Thyroid gland (tissue), 4 donors: ENCODE data around the gene WASF2. TPM values are rescaled to one million over a fixed set of nuclear protein-coding genes. Genes with fewer than 3 reads are reported as not detected.

Source experiments
- DNase-seq, 2 donors: peaks; one replicate each; pipeline ENCODE4 v3.0.0-alpha.2; 2019
- H3K27ac ChIP-seq, 3 donors: fragments of 200-600 bp; sonication (generic); 1 replicate in 2 of 3; 2 replicates in 1 of 3; pipeline ENCODE4 v1.5.1; 2016 to 2019; ENCODE audit warnings: mild to moderate bottlenecking in 1 of 3, moderate library complexity in 1 of 3
- H3K27me3 ChIP-seq: fragments of 200-600 bp; sonication (generic); one replicate; pipeline ENCODE4 v1.5.1; 2019
- H3K36me3 ChIP-seq, 2 donors: fragments of 200-600 bp; sonication (generic); one replicate each; pipeline ENCODE4 v1.5.1; 2016 to 2019
- H3K4me1 ChIP-seq, 2 donors: fragments of 200-600 bp; sonication (generic); one replicate each; pipeline ENCODE4 v1.5.1; 2017 to 2019
- H3K4me3 ChIP-seq, 3 donors: fragments of 200-600 bp; sonication (generic); replicated peaks in 1 of 3; 1 replicate in 2 of 3; 2 replicates in 1 of 3; pipeline ENCODE4 v1.5.1; 2016; ENCODE audit warnings: mild to moderate bottlenecking in 1 of 3
- H3K9me3 ChIP-seq: fragments of 200-600 bp; sonication (generic); one replicate; pipeline ENCODE4 v1.5.1; 2017
- POLR2A ChIP-seq, 2 donors: fragments of 450-650 bp; IDR thresholded peaks; one replicate each; pipeline ENCODE4 v1.6.1; 2017; ENCODE audit warnings: antibody characterized with exemption in 2 of 2, mild to moderate bottlenecking in 2 of 2, moderate library complexity in 1 of 2
- WGBS, 2 donors: methylation state at CpG; one replicate each; pipeline ENCODE4 v1.1.5; 2017; 5-methylcytosine and 5-hydroxymethylcytosine counted together
- intact Hi-C: fragments of 100-400 bp; cut with DNase I; formaldehyde crosslinking; loops from one replicate; pipeline ENCODE4 v1.15.1; 2023
- total RNA-seq, 4 donors: library from RNA; depleted of rRNA; stranded (reverse); fragments of >200 nt; gene quantifications; one replicate each; pipeline ENCODE4 v1.2.3, GENCODE V29; 2016
- TF ChIP-seq, protein P1 (sequence below), 6 experiments: fragments of 200-600 bp in 3 of 6; fragments of 450-650 bp in 3 of 6; sonication (generic) in 3 of 6; IDR thresholded peaks; one replicate each; pipeline ENCODE4 v1.5.1; 2016 to 2019; ENCODE audit warnings: antibody characterized with exemption in 6 of 6, mild to moderate bottlenecking in 2 of 6, inconsistent platforms in 1 of 6, moderate library complexity in 1 of 6

Gene WASF2
- total RNA-seq, 4 donors from 2014 or later = 38.3 to 47.7 (median 46.7) TPM

DNA sequence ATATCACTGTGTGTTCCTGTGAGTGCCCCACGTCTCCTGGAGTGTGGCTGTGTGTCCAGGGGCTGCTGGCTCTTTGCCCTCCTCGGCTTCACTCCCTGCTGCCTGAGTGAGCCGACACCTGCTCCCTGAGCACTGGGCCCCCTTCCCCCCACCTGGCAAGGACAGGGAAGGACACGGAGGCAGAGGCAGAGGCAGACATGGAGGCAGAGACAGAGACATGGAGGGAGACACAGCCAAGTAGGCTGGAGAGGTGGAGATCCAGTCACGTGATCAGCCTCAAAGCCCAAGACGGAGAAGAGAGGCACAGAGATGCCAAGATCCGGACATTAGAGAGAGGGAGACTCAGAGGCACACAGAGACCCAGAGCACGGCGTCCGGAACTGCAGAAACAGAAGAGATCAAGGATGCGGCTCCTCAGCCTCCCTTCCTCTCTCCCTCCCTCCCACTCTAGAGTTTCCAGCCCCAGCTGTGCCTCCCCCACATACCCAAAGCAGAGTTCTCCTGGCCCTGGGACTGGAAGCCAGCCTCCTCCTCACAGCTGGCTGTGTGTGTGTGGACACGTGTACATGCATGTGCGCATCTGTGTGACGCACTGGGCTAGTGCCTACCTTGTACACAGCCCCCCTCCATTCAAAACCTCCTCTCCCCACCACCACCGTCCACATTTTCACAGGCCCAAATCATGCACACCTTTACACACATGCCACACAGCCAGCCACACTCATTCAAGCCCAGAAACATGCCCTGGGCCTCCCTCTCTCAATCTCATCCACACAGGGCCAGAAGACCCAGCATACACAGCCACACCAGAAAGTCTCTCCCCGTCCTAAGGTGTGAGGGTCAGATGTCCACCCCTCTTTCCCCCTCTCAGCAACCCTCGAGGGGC, 39.1 kb upstream of the WASF2 start:
- Histone ChIP-seq H3K27ac (peak overlapping the region; percentile 58 to 90 (median 80)), H3K36me3 (peaks cover 0 to 6% of the 10 kb centered on the region in 2 donors), H3K9me3 (no peaks in the 10 kb centered on the region), H3K4me3 (peak overlapping the region in 1 of 3 donors; percentile 29), H3K4me1 (peaks cover 18 to 42% of the 10 kb centered on the region in 2 donors), H3K27me3 (no peaks in the 10 kb centered on the region)
- peak in 1 of 2 donors; percentile 50 for TF ChIP-seq POLR2A (IDR thresholded peaks at IDR 0.05)
- TF ChIP-seq, protein P1, sequence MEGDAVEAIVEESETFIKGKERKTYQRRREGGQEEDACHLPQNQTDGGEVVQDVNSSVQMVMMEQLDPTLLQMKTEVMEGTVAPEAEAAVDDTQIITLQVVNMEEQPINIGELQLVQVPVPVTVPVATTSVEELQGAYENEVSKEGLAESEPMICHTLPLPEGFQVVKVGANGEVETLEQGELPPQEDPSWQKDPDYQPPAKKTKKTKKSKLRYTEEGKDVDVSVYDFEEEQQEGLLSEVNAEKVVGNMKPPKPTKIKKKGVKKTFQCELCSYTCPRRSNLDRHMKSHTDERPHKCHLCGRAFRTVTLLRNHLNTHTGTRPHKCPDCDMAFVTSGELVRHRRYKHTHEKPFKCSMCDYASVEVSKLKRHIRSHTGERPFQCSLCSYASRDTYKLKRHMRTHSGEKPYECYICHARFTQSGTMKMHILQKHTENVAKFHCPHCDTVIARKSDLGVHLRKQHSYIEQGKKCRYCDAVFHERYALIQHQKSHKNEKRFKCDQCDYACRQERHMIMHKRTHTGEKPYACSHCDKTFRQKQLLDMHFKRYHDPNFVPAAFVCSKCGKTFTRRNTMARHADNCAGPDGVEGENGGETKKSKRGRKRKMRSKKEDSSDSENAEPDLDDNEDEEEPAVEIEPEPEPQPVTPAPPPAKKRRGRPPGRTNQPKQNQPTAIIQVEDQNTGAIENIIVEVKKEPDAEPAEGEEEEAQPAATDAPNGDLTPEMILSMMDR (IDR thresholded peaks at IDR 0.05) = no peak
- peak; percentile 90 to 95 for DNase-seq
- 12 to 14% methylated on average over 16 to 17 of the region's 17 CpGs for WGBS, 2 donors
- intact Hi-C loops = no loop called here

DNA sequence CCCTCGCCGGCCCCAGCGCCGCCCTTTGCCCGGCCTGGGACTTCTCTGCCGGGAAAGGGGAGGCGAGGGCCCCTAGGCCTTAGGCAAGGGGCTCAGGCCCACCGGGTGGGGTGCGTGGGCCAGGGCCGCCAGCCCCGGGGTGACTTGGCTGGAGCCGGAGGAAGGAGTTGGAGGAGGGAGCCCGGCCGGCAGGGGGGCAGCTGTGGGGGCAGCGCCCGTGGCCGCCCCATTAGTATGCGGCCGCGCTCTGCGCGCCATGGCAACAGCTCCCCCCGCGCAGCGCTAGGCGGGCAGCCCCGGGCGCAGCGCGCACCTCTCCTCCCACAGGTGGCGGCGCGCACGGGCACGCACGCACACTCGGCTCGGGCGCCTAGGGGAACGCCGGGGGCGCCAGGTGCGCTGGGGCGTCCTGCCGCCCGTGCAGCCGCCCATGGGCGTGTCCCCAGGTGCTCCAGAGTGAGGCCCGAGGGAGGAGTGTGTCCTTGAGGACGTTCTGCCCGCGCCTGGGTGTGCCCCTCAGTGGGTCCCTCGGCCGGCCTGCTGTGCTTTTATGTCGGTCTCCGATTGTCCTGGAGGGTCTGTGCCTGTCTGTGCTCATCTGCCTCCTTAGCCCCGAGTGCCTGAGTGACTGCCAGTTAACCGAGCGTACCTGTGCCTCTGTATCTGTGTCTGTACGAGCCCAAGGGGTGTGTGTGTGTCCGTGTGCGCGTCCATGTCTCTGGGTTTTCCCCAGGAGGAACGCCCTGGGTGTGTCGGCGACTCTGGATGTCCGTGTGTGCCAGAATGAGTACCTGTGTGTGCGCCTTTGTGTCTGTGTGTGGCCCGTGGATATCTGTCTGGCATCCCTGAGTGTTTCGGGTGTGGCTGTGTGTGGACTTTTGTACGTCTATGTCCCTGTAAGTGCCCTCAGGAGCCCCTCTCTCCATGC, 38.2 kb upstream of the WASF2 start:
- TF ChIP-seq, protein P1 (IDR thresholded peaks at IDR 0.05) = peak in 2 of 6 experiments; percentile 12 to 28
- TF ChIP-seq POLR2A (IDR thresholded peaks at IDR 0.05) = peak in 1 of 2 donors; percentile 83
- Histone ChIP-seq H3K4me1 (peaks cover 22 to 50% of the 10 kb centered on the region in 2 donors), H3K27ac (peak overlapping the region; percentile 58 to 90 (median 80)), H3K4me3 (peak overlapping the region in 1 of 3 donors; percentile 29), H3K27me3 (no peaks in the 10 kb centered on the region), H3K36me3 (no peaks in the 10 kb centered on the region), H3K9me3 (no peaks in the 10 kb centered on the region)
- peak; percentile 93 to 94 for DNase-seq
- 2% methylated on average over 10 to 38 of the region's 71 CpGs for WGBS, 2 donors
- intact Hi-C loops = no loop called here

DNA sequence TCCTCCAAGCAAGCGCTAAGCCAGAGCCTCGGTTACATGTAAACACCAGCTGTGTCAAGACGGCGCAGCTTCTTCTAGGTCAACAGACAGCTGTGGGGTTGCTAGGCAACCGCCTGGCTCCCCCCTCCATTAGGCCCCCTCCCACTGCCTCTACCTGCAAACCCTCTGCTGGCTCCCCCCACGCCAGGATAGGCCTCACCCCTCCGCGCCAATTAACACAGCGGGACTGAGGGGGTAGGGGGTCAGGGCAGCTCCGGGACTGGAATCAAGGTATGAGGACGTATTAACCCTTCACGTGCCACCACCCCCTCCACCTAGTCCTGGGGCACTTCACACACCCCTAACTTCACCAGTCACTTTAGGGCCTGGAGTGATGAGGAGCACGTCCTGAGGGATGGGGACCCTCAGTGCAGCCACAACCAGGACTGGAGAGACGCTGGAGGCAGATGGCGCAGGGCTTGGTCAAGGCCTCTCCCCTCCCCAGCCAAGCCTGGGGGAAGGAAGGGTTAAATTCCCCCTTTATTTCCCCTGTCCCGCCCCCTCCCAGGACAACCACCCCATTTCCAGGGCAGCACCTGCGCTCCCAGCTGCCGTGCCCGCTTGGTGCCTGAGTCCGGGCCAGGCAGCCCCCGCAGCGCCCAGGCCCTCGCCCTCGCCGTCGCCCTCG, 37.4 kb upstream of the WASF2 start:
- Histone ChIP-seq H3K36me3 (no peaks in the 10 kb centered on the region), H3K4me3 (peak overlapping the region in 1 of 3 donors; percentile 29), H3K4me1 (peaks cover 27 to 58% of the 10 kb centered on the region in 2 donors), H3K27me3 (no peaks in the 10 kb centered on the region), H3K27ac (peak overlapping the region; percentile 58 to 90 (median 80)), H3K9me3 (no peaks in the 10 kb centered on the region)
- DNase-seq = peak; percentile 43 to 44
- intact Hi-C loops = no loop called here
- TF ChIP-seq POLR2A (IDR thresholded peaks at IDR 0.05) = no peak
- TF ChIP-seq, protein P1 (IDR thresholded peaks at IDR 0.05) = no peak
- 21 to 42% methylated on average over 5 to 20 of the region's 27 CpGs for WGBS, 2 donors

DNA sequence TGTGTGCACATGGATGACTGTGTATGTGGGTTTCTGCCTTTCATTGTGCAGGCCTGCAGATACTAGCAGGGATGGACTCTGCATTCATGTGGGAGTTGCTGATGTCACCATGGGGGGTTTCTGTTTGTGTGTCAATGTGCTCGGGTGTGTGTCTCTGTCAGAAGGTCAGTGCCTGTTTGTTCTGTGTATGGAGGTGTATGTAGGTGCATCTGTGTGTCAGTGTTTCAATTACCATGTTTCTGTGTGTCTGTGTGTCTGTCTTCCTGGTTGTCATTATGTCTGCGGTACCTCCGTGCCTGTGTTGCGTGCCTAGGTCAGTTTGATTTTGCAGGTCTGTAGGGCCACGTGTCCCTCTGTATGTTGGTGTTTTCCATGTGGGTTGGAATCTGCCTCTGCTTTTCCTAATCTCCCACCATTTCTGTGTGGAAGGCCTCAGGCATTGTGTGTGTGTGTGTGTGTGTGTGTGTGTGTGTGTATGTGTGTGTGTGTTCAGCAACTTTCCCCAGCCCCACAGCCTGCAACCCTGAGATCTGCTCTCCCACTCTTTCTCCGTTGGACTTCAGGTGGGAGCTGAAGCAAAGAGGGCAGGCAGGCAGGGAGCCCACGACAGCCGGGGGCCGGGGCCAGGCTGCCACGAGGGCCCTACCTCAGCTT, 36.7 kb upstream of the WASF2 start:
- Histone ChIP-seq H3K4me3 (no peak overlapping the region), H3K36me3 (no peaks in the 10 kb centered on the region), H3K27me3 (no peaks in the 10 kb centered on the region), H3K4me1 (peaks cover 27 to 62% of the 10 kb centered on the region in 2 donors), H3K27ac (peak overlapping the region in 2 of 3 donors; percentile 80 to 90), H3K9me3 (no peaks in the 10 kb centered on the region)
- intact Hi-C loops = no loop called here
- WGBS, 2 donors = 57 to 59% methylated on average over 9 to 10 of the region's 10 CpGs
- DNase-seq = no peak
- TF ChIP-seq, protein P1 (IDR thresholded peaks at IDR 0.05) = no peak
- TF ChIP-seq POLR2A (IDR thresholded peaks at IDR 0.05) = no peak
